Keratinocyte (primary cell): Measurements from ENCODE around the gene SLC20A1. TPM values are rescaled to one million over a fixed set of nuclear protein-coding genes. Genes with fewer than 3 reads are reported as not detected.
A peak's percentile ranks its signal among the peaks of the same experiment; 100 is the strongest.

Experiments
- DNase-seq: peaks from one replicate; pipeline ENCODE4 v3.0.0-alpha.2; 2011; ENCODE audit warnings: low read depth, missing footprints, low spot score
- FAIRE-seq: peaks from 2 replicates; lab custom pipeline; 2011; peaks lifted over from hg19 to GRCh38; lab: Jason Lieb, UNC
- H2AFZ ChIP-seq: 2 replicates; pipeline ENCODE4 v1.6.0; 2012; ENCODE audit warnings: low read length, control low read depth, inconsistent platforms; ENCODE audit not compliant: control insufficient read depth
- H3K27ac ChIP-seq: 2 replicates; pipeline ENCODE4 v1.5.1; 2011; ENCODE audit warnings: low read length; ENCODE audit not compliant: control insufficient read depth, insufficient read depth
- H3K27me3 ChIP-seq: 3 replicates; pipeline ENCODE4 v1.6.0; 2011; ENCODE audit warnings: low read length; ENCODE audit not compliant: control insufficient read depth, insufficient read depth; ENCODE audit errors: extremely low read depth
- H3K36me3 ChIP-seq, 2 experiments: 2 replicates in 1 of 2; 3 replicates in 1 of 2; pipeline ENCODE4 v1.5.1; 2011; ENCODE audit warnings: low read length in 2 of 2, mild to moderate bottlenecking in 1 of 2; ENCODE audit not compliant: control insufficient read depth in 2 of 2, insufficient read depth in 2 of 2; ENCODE audit errors: extremely low read depth in 1 of 2
- H3K4me1 ChIP-seq: 3 replicates; pipeline ENCODE4 v1.5.1; 2011; ENCODE audit warnings: low read length; ENCODE audit not compliant: control insufficient read depth, insufficient read depth; ENCODE audit errors: extremely low read depth
- H3K4me2 ChIP-seq: 3 replicates; pipeline ENCODE4 v1.6.0; 2011; ENCODE audit warnings: low read depth, low read length; ENCODE audit not compliant: control insufficient read depth, insufficient read depth; ENCODE audit errors: extremely low read depth
- H3K4me3 ChIP-seq, 3 experiments: fragments of 200-600 bp in 1 of 3; sonication (generic) in 1 of 3; 2 replicates in 2 of 3; 3 replicates in 1 of 3; pipeline ENCODE4 v1.5.1; 2011 to 2016; ENCODE audit warnings: low read length in 3 of 3, mild to moderate bottlenecking in 3 of 3, control low read depth in 2 of 3, inconsistent platforms in 1 of 3, low read depth in 1 of 3, mixed read lengths in 1 of 3, mixed run types in 1 of 3, moderate library complexity in 1 of 3; ENCODE audit not compliant: control insufficient read depth in 2 of 3, insufficient read depth in 2 of 3; ENCODE audit errors: extremely low read depth in 1 of 3
- H3K79me2 ChIP-seq: 2 replicates; pipeline ENCODE4 v1.6.0; 2012; ENCODE audit warnings: low read length; ENCODE audit not compliant: control insufficient read depth, insufficient read depth
- H3K9ac ChIP-seq: 3 replicates; pipeline ENCODE4 v1.6.0; 2011; ENCODE audit warnings: low read length; ENCODE audit not compliant: control insufficient read depth, insufficient read depth; ENCODE audit errors: extremely low read depth
- H3K9me1 ChIP-seq: 3 replicates; pipeline ENCODE4 v1.6.0; 2011; ENCODE audit warnings: low read length; ENCODE audit not compliant: control insufficient read depth, insufficient read depth; ENCODE audit errors: extremely low read depth
- H3K9me3 ChIP-seq: 2 replicates; pipeline ENCODE4 v1.5.1; 2012; ENCODE audit warnings: low read depth, low read length; ENCODE audit not compliant: control insufficient read depth
- H4K20me1 ChIP-seq: 3 replicates; pipeline ENCODE4 v1.6.0; 2011; ENCODE audit warnings: low read length; ENCODE audit not compliant: control insufficient read depth, insufficient read depth; ENCODE audit errors: extremely low read depth
- EZH2 ChIP-seq: IDR thresholded peaks from one replicate; pipeline ENCODE4 v1.6.1; 2012; ENCODE audit warnings: inconsistent platforms, mild to moderate bottlenecking, low read length, moderate library complexity
- dilution Hi-C: fragments of 300-500 bp; cut with MboI; formaldehyde crosslinking; loops from one replicate; pipeline ENCODE4 v1.7.0; 2020; ENCODE audit warnings: low sequenced_read_pairs; ENCODE audit not compliant: extremely low pct_ligation_motif_present
- polyA plus RNA-seq, 5 experiments: library from polyadenylated mRNA; depleted of rRNA in 3 of 5; stranded (reverse) in 3 of 5; stranded (forward) in 1 of 5; unstranded in 1 of 5; fragments of >200 nt; gene quantifications; 1 replicate in 1 of 5; 2 replicates in 3 of 5; 3 replicates in 1 of 5; pipeline versions ENCODE4 v1.2.1 to v1.2.3, GENCODE V29; 2011 to 2012; ENCODE audit warnings: missing spikeins in 2 of 5, low read depth in 1 of 5, low replicate concordance in 1 of 5
- TF ChIP-seq, protein P1 (sequence below), 3 experiments: IDR thresholded peaks in 1 of 3; conservative IDR thresholded peaks in 1 of 3; optimal IDR thresholded peaks in 1 of 3; 2 replicates in 2 of 3; 3 replicates in 1 of 3; pipeline versions ENCODE3 to v1.5.1; 2011; ENCODE audit warnings: low read length in 3 of 3, mild to moderate bottlenecking in 3 of 3, moderate library complexity in 2 of 3, control low read depth in 1 of 3, inconsistent platforms in 1 of 3; ENCODE audit not compliant: insufficient read depth in 2 of 3; ENCODE audit errors: extremely low read depth in 1 of 3

Gene SLC20A1
- polyA plus RNA-seq, 1 donor (not counting 4 experiments of a cell fraction or from before 2014, with no cell fraction given) = 265 TPM

- no peaks in the 10 kb centered on the region for H4K20me1 ChIP-seq
- no peak for TF ChIP-seq EZH2
- TF ChIP-seq, protein P1, sequence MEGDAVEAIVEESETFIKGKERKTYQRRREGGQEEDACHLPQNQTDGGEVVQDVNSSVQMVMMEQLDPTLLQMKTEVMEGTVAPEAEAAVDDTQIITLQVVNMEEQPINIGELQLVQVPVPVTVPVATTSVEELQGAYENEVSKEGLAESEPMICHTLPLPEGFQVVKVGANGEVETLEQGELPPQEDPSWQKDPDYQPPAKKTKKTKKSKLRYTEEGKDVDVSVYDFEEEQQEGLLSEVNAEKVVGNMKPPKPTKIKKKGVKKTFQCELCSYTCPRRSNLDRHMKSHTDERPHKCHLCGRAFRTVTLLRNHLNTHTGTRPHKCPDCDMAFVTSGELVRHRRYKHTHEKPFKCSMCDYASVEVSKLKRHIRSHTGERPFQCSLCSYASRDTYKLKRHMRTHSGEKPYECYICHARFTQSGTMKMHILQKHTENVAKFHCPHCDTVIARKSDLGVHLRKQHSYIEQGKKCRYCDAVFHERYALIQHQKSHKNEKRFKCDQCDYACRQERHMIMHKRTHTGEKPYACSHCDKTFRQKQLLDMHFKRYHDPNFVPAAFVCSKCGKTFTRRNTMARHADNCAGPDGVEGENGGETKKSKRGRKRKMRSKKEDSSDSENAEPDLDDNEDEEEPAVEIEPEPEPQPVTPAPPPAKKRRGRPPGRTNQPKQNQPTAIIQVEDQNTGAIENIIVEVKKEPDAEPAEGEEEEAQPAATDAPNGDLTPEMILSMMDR (optimal IDR thresholded peaks at IDR 0.05 in 1 of 3, IDR thresholded peaks at IDR 0.05 in 1 of 3, conservative IDR thresholded peaks at IDR 0.05 in 1 of 3; ENCODE audit: extremely low read depth in 1 of 3, insufficient read depth in 2 of 3, low read length in 3 of 3) = no peak
- no peaks in the 10 kb centered on the region for H3K36me3 ChIP-seq
- no peaks in the 10 kb centered on the region for H3K27me3 ChIP-seq
- H3K4me3 ChIP-seq = peak overlapping the region in 2 of 3 experiments; percentile 12 to 19
- peak overlapping the region; percentile 31 for H3K27ac ChIP-seq
- peak overlapping the region; percentile 21 for H2AFZ ChIP-seq
- no peaks in the 10 kb centered on the region for H3K79me2 ChIP-seq
- no peak for DNase-seq
- H3K9me1 ChIP-seq = no peaks in the 10 kb centered on the region
- dilution Hi-C loops = no loop called here
- no peaks in the 10 kb centered on the region for H3K9me3 ChIP-seq
- peaks cover 20% of the 10 kb centered on the region for H3K4me1 ChIP-seq
- H3K4me2 ChIP-seq = peak overlapping the region; percentile 78
- FAIRE-seq = no peak
- H3K9ac ChIP-seq = peak overlapping the region; percentile 35
These were observed 34.9 kb downstream of the SLC20A1 start for GRCh38 chr2:112680666-112681101.

DNA sequence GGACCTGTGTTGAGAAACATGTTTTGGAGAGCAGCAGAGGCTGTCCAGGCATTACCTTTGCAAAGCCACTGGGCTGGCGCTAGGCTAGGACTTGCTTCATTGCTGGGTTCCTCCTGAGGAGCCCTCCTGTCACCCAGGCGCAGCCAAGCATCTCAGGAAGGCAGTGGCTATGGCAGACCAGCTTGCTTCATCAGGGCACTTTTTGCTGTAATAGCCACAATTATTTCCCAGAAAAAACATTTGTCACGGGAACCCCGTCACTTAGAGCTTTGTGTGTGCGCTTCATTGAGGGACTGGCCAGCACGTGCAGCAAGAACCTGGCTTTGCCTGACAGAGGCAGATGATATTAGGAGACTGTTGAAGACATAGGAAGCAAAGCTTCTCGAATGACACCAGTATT, 36.4 kb downstream of the SLC20A1 start:
- Histone ChIP-seq H3K9ac (no peak overlapping the region), H3K79me2 (no peaks in the 10 kb centered on the region), H3K4me3 (no peak overlapping the region), H3K9me3 (no peaks in the 10 kb centered on the region), H4K20me1 (no peaks in the 10 kb centered on the region), H3K27ac (no peak overlapping the region), H3K4me2 (no peak overlapping the region), H3K36me3 (no peaks in the 10 kb centered on the region), H3K4me1 (peaks cover 20% of the 10 kb centered on the region), H3K27me3 (no peaks in the 10 kb centered on the region), H3K9me1 (no peaks in the 10 kb centered on the region), H2AFZ (no peak overlapping the region)
- FAIRE-seq = no peak
- no peak for DNase-seq
- no peak for TF ChIP-seq EZH2
- TF ChIP-seq, protein P1 (optimal IDR thresholded peaks at IDR 0.05 in 1 of 3, IDR thresholded peaks at IDR 0.05 in 1 of 3, conservative IDR thresholded peaks at IDR 0.05 in 1 of 3; ENCODE audit: extremely low read depth in 1 of 3, insufficient read depth in 2 of 3, low read length in 3 of 3) = no peak
- dilution Hi-C loops = no loop called here
